GM23248 (cell line): ENCODE measurements around the gene GNLY. TPM values are rescaled to one million over a fixed set of nuclear protein-coding genes. Genes with fewer than 3 reads are reported as not detected.

Experiments used
- DNase-seq: peaks from one replicate; pipeline ENCODE4 v3.0.0-alpha.2; 2015
- H2AFZ ChIP-seq: fragments of 200-600 bp; sonication (generic); 2 replicates; pipeline ENCODE4 v1.6.1; 2016; ENCODE audit warnings: antibody characterized with exemption
- H3F3A ChIP-seq: fragments of 200-600 bp; sonication (generic); 2 replicates; pipeline ENCODE4 v1.6.1; 2016; ENCODE audit warnings: mild to moderate bottlenecking, antibody characterized with exemption, mixed run types; ENCODE audit not compliant: insufficient read depth
- H3K27ac ChIP-seq: fragments of 200-600 bp; sonication (generic); 2 replicates; pipeline ENCODE4 v1.5.1; 2016; ENCODE audit warnings: mild to moderate bottlenecking
- H3K27me3 ChIP-seq: fragments of 200-600 bp; sonication (generic); replicated peaks from 2 replicates; pipeline ENCODE4 v1.6.1; 2016; ENCODE audit warnings: mild to moderate bottlenecking; ENCODE audit not compliant: insufficient read depth
- H3K36me3 ChIP-seq: fragments of 200-600 bp; sonication (generic); 2 replicates; pipeline ENCODE4 v1.6.1; 2016; ENCODE audit warnings: low read depth, mild to moderate bottlenecking
- H3K4me1 ChIP-seq: fragments of 200-600 bp; sonication (generic); 2 replicates; pipeline ENCODE4 v1.6.1; 2016; ENCODE audit warnings: mild to moderate bottlenecking; ENCODE audit not compliant: insufficient read depth
- H3K4me2 ChIP-seq: fragments of 200-600 bp; sonication (generic); one replicate; pipeline ENCODE4 v1.6.1; 2016; ENCODE audit warnings: mild to moderate bottlenecking; ENCODE audit not compliant: unreplicated experiment
- H3K4me3 ChIP-seq: fragments of 200-600 bp; sonication (generic); 2 replicates; pipeline ENCODE4 v1.5.1; 2016; ENCODE audit warnings: mild to moderate bottlenecking
- H3K79me2 ChIP-seq: fragments of 200-600 bp; sonication (generic); 2 replicates; pipeline ENCODE4 v1.6.1; 2016; ENCODE audit warnings: mild to moderate bottlenecking; ENCODE audit not compliant: insufficient read depth
- H3K9ac ChIP-seq: fragments of 200-600 bp; sonication (generic); 2 replicates; pipeline ENCODE4 v1.6.1; 2016; ENCODE audit warnings: mild to moderate bottlenecking
- H3K9me2 ChIP-seq: fragments of 200-600 bp; sonication (generic); 2 replicates; pipeline ENCODE4 v1.6.1; 2016; ENCODE audit warnings: mixed run types, mild to moderate bottlenecking, moderate library complexity; ENCODE audit not compliant: insufficient read depth
- H3K9me3 ChIP-seq: fragments of 200-600 bp; sonication (generic); one replicate; pipeline ENCODE4 v1.6.1; 2017; ENCODE audit warnings: low read depth
- H4K20me1 ChIP-seq: fragments of 200-600 bp; sonication (generic); 2 replicates; pipeline ENCODE4 v1.6.0; 2016; ENCODE audit not compliant: insufficient read depth
- EZH2 ChIP-seq: fragments of 200-600 bp; sonication (generic); IDR thresholded peaks from 2 replicates; pipeline ENCODE4 v1.6.1; 2018; ENCODE audit warnings: antibody characterized with exemption, mild to moderate bottlenecking; ENCODE audit not compliant: insufficient read depth, poor library complexity, severe bottlenecking
- EZH2phosphoT487 ChIP-seq: fragments of 200-600 bp; sonication (generic); IDR thresholded peaks from 2 replicates; pipeline ENCODE4 v1.6.1; 2018; ENCODE audit warnings: antibody characterized with exemption, moderate library complexity, mild to moderate bottlenecking, low read depth; ENCODE audit not compliant: insufficient read depth
- WGBS, 2 experiments: methylation state at CpG; one replicate each; pipeline ENCODE4 v1.1.6; 2015 to 2017; ENCODE audit warnings: low lambda C conversion rate in 2 of 2, low coverage in 1 of 2; ENCODE audit errors: missing lambda C conversion rate in 2 of 2; 5-methylcytosine and 5-hydroxymethylcytosine counted together
- in situ Hi-C: fragments of 300-500 bp; cut with MboI; formaldehyde crosslinking; loops from 2 replicates; pipeline ENCODE4 v1.15.0; 2020
- polyA plus RNA-seq: library from polyadenylated mRNA; unstranded; fragments of >200 nt; fragmentation: Nextera tagmentation; extraction: Ambion mirVana; gene quantifications from 2 replicates; pipeline ENCODE4 v1.2.1, GENCODE V29; 2016
- total RNA-seq: library from RNA; depleted of rRNA; stranded (reverse); fragments of >200 nt; shearing (Covaris generic); gene quantifications from 2 replicates; pipeline ENCODE4 v1.2.3, GENCODE V29; 2014

The GNLY gene
- total and polyA plus RNA-seq, 2 experiments from 2014 or later: not detected

DNA sequence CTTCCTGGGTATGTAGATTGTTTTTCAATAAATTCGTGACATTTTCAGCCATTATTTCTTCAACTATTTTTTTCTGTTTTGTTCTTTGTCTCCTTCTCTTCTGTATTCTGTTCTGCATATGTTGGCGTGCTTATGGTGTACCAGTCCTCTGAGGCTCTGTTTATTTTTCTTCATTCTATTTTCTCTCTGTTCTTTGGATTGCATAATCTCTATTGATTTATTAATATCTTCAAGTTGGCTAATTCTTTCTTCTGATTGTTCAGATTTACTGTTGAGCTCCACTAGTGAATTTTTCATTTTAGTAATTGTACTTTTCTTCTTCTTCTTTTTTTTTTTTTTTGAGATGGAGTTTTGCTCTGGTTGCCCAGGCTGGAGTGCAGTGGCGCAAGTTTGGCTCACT lies 9.9 kb downstream of the GNLY start:
- Histone ChIP-seq H3K9me2 (no peaks in the 10 kb centered on the region), H3K4me3 (no peak overlapping the region), H3K36me3 (no peaks in the 10 kb centered on the region), H4K20me1 (no peaks in the 10 kb centered on the region), H3K9me3 (no peaks in the 10 kb centered on the region), H3K79me2 (no peaks in the 10 kb centered on the region), H3K4me1 (peaks cover 34% of the 10 kb centered on the region), H3K27me3 (no peaks in the 10 kb centered on the region), H2AFZ (no peak overlapping the region), H3K9ac (no peak overlapping the region), H3K4me2 (no peak overlapping the region), H3F3A (peaks cover 35% of the 10 kb centered on the region), H3K27ac (no peak overlapping the region)
- 97 to 100% methylated on average over 2 to 3 of the region's 3 CpGs for WGBS, 2 experiments
- TF ChIP-seq EZH2: no peak
- no peak for TF ChIP-seq EZH2phosphoT487
- DNase-seq: no peak
- in situ Hi-C loops: no loop called here

GRCh38 chr2:85704800-85705679 lies 10.9 kb downstream of the GNLY start:
- Histone ChIP-seq H3K4me2 (peak overlapping the region; percentile 19), H3F3A (peaks cover 40% of the 10 kb centered on the region), H3K79me2 (no peaks in the 10 kb centered on the region), H3K27me3 (no peaks in the 10 kb centered on the region), H3K4me3 (no peak overlapping the region), H3K9me2 (no peaks in the 10 kb centered on the region), H2AFZ (no peak overlapping the region), H3K9ac (no peak overlapping the region), H4K20me1 (no peaks in the 10 kb centered on the region), H3K27ac (peak overlapping the region; percentile 38), H3K36me3 (no peaks in the 10 kb centered on the region), H3K4me1 (peaks cover 34% of the 10 kb centered on the region), H3K9me3 (no peaks in the 10 kb centered on the region)
- DNase-seq: no peak
- in situ Hi-C loops: no loop called here
- 92% methylated on average over 8 of the region's 8 CpGs for WGBS, 2 experiments
- TF ChIP-seq EZH2phosphoT487 (no peak), EZH2 (no peak)

DNA sequence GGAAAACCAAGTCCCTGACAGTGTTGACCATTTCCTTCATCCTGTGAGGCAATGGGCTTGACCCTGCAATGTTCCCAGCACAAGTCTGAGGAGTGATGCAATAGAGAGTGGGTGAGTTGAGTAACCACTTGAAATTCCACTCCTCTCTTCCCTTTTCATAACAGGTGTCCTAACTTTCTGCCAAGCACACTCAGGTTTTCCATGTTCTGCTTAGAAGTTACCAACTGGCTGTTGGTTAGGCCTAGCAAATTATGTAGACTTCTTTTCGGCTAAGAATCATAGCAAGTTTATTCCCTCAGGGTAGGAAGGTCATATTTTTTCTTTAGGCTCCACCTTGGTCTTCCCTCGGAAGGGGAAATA lies 11.5 kb downstream of the GNLY start:
- 70 to 77% methylated on average over 2 of the region's 2 CpGs for WGBS, 2 experiments
- Histone ChIP-seq H3K36me3 (no peaks in the 10 kb centered on the region), H3K9me3 (no peaks in the 10 kb centered on the region), H4K20me1 (no peaks in the 10 kb centered on the region), H3K4me3 (no peak overlapping the region), H3F3A (peaks cover 37% of the 10 kb centered on the region), H3K9ac (no peak overlapping the region), H3K4me2 (no peak overlapping the region), H2AFZ (no peak overlapping the region), H3K9me2 (no peaks in the 10 kb centered on the region), H3K27ac (peak overlapping the region; percentile 44), H3K4me1 (peaks cover 34% of the 10 kb centered on the region), H3K27me3 (no peaks in the 10 kb centered on the region), H3K79me2 (no peaks in the 10 kb centered on the region)
- in situ Hi-C loops: no loop called here
- no peak for TF ChIP-seq EZH2
- TF ChIP-seq EZH2phosphoT487: no peak
- DNase-seq: peak; percentile 94

GRCh38 chr2:85706063-85706462 lies 11.9 kb downstream of the GNLY start:
- H3K36me3 ChIP-seq: no peaks in the 10 kb centered on the region
- H3K79me2 ChIP-seq: no peaks in the 10 kb centered on the region
- no peaks in the 10 kb centered on the region for H3K9me2 ChIP-seq
- H4K20me1 ChIP-seq: no peaks in the 10 kb centered on the region
- WGBS, 2 experiments: 78 to 82% methylated on average over 6 of the region's 6 CpGs
- no peak overlapping the region for H3K4me2 ChIP-seq
- H3K9me3 ChIP-seq: no peaks in the 10 kb centered on the region
- no peak for DNase-seq
- no peak overlapping the region for H3K9ac ChIP-seq
- H3F3A ChIP-seq: peaks cover 33% of the 10 kb centered on the region
- no peak overlapping the region for H2AFZ ChIP-seq
- H3K4me3 ChIP-seq: no peak overlapping the region
- TF ChIP-seq EZH2phosphoT487 (no peak), EZH2 (no peak)
- peaks cover 31% of the 10 kb centered on the region for H3K4me1 ChIP-seq
- H3K27ac ChIP-seq: peak overlapping the region; percentile 44
- in situ Hi-C loops: no loop called here
- no peaks in the 10 kb centered on the region for H3K27me3 ChIP-seq
